Panc1 (cell line): ENCODE data around the gene THRB. TPM values are rescaled to one million over a fixed set of nuclear protein-coding genes. Genes with fewer than 3 reads are reported as not detected.

Experiments used
- ATAC-seq: fragments of 200-7000 bp; cut with Tn5 transposase; 2 replicates; pipeline ENCODE4 v1.9.1; 2020; ENCODE audit warnings: mild to moderate bottlenecking, moderate library complexity
- BruUV-seq: library from RNA; stranded (reverse); fragments of 400-500 nt; replicated peaks from 2 replicates; lab custom pipeline; 2021; lab: Mats Ljungman, UMichigan
- CTCF ChIA-PET: fragments of 300-600 bp; sonication (Branson Sonifier 250); formaldehyde crosslinking; loops from one replicate; lab custom pipeline; 2022; ENCODE audit warnings: antibody characterized with exemption; lab: Charles Lee
- POLR2A ChIA-PET: fragments of 300-600 bp; sonication (Branson Sonifier 250); formaldehyde crosslinking; loops from one replicate; lab custom pipeline; 2022; ENCODE audit warnings: antibody characterized with exemption; lab: Charles Lee
- DNase-seq: peaks from one replicate; pipeline ENCODE4 v3.0.0-alpha.2; 2010; ENCODE audit warnings: low read depth, low spot score
- H3K27ac ChIP-seq: 2 replicates; pipeline ENCODE4 v1.5.1; 2011; ENCODE audit warnings: mild to moderate bottlenecking, low read length, inconsistent platforms
- H3K27me3 ChIP-seq: fragments of 200-500 bp; sonication (Bioruptor generic); 2 replicates; pipeline ENCODE4 v1.6.0; 2014; ENCODE audit warnings: low read length, inconsistent platforms; ENCODE audit not compliant: control insufficient read depth, insufficient read depth
- H3K36me3 ChIP-seq: fragments of 200-500 bp; sonication (Bioruptor generic); 2 replicates; pipeline ENCODE4 v1.5.1; 2014; ENCODE audit warnings: inconsistent platforms, mild to moderate bottlenecking, low read length, moderate library complexity; ENCODE audit not compliant: control insufficient read depth, insufficient read depth
- H3K4me1 ChIP-seq: 2 replicates; pipeline ENCODE4 v1.5.1; 2011; ENCODE audit warnings: inconsistent platforms, mild to moderate bottlenecking, low read length, moderate library complexity; ENCODE audit not compliant: control insufficient read depth, insufficient read depth
- H3K4me3 ChIP-seq, 2 experiments: 2 replicates each; pipeline ENCODE4 v1.5.1; 2011 to 2012; ENCODE audit warnings: low read depth in 2 of 2, low read length in 2 of 2, mild to moderate bottlenecking in 2 of 2, inconsistent platforms in 1 of 2, moderate library complexity in 1 of 2
- H3K9me3 ChIP-seq: fragments of 200-500 bp; sonication (Bioruptor generic); 2 replicates; pipeline ENCODE4 v1.5.1; 2014; ENCODE audit warnings: low read depth, mild to moderate bottlenecking, inconsistent platforms, low read length, moderate library complexity; ENCODE audit not compliant: control insufficient read depth, insufficient read depth
- CTCF ChIP-seq: fragments of 450-650 bp; IDR thresholded peaks from 2 replicates; pipeline ENCODE4 v1.5.1; 2017; ENCODE audit warnings: mild to moderate bottlenecking
- POLR2AphosphoS5 ChIP-seq: IDR thresholded peaks from 2 replicates; pipeline ENCODE4 v1.6.1; 2012; ENCODE audit warnings: mild to moderate bottlenecking, low read depth, low read length, moderate library complexity
- SIN3A ChIP-seq: IDR thresholded peaks from 2 replicates; pipeline ENCODE4 v1.6.1; 2012; ENCODE audit warnings: low read depth, mild to moderate bottlenecking, low read length, moderate library complexity, borderline replicate concordance; ENCODE audit not compliant: insufficient read depth
- TCF7L2 ChIP-seq: IDR thresholded peaks from 2 replicates; pipeline ENCODE4 v1.6.1; 2011; ENCODE audit warnings: mild to moderate bottlenecking, low read depth, low read length, inconsistent platforms
- in situ Hi-C: cut with HindIII; loops from 2 replicates; pipeline ENCODE4 v1.10.0; 2016; ENCODE audit warnings: low sequenced_read_pairs, low pct_unique_long_range_greater_than_20kb
- intact Hi-C: fragments of 100-400 bp; cut with micrococcal nuclease; formaldehyde crosslinking; loops from one replicate; pipeline ENCODE4 v1.10.0; 2022; ENCODE audit not compliant: unreplicated experiment
- total RNA-seq: library from RNA; stranded (reverse); gene quantifications from one replicate; pipeline ENCODE4 v1.2.1, GENCODE V29; 2021; ENCODE audit not compliant: unreplicated experiment
- TF ChIP-seq, protein P1 (sequence below), 2 experiments: IDR thresholded peaks; 2 replicates each; pipeline ENCODE4 v1.6.1; 2011 to 2012; ENCODE audit warnings: low read depth in 2 of 2, control low read depth in 1 of 2, low read length in 1 of 2, mild to moderate bottlenecking in 1 of 2, moderate library complexity in 1 of 2; ENCODE audit not compliant: insufficient read depth in 1 of 2

THRB gene
- total RNA-seq, 1 experiment from 2014 or later, result 3.9 TPM

- BruUV-seq, result no TSS peak
Observed at GRCh38 chr3:24526640-24527212, 32.1 kb upstream of the THRB start.

GRCh38 chr3:24525557-24525956, 30.9 kb upstream of the THRB start:
- ChIA-PET CTCF (no interaction called here), POLR2A (no interaction called here)
- in situ Hi-C loops, result no loop called here
- intact Hi-C loops, result no loop called here
- BruUV-seq, result no TSS peak
- DNase-seq (no peak), ATAC-seq (no peak)
- no peak overlapping the region for H3K27ac ChIP-seq
- peaks cover 2% of the 10 kb centered on the region; the same call in 1 of the 2 replicates for H3K27me3 ChIP-seq
- H3K4me1 ChIP-seq, result no peaks in the 10 kb centered on the region
- H3K9me3 ChIP-seq, result no peaks in the 10 kb centered on the region
- TF ChIP-seq SIN3A (no peak), POLR2AphosphoS5 (no peak), CTCF (no peak), TCF7L2 (no peak)
- TF ChIP-seq, protein P1, sequence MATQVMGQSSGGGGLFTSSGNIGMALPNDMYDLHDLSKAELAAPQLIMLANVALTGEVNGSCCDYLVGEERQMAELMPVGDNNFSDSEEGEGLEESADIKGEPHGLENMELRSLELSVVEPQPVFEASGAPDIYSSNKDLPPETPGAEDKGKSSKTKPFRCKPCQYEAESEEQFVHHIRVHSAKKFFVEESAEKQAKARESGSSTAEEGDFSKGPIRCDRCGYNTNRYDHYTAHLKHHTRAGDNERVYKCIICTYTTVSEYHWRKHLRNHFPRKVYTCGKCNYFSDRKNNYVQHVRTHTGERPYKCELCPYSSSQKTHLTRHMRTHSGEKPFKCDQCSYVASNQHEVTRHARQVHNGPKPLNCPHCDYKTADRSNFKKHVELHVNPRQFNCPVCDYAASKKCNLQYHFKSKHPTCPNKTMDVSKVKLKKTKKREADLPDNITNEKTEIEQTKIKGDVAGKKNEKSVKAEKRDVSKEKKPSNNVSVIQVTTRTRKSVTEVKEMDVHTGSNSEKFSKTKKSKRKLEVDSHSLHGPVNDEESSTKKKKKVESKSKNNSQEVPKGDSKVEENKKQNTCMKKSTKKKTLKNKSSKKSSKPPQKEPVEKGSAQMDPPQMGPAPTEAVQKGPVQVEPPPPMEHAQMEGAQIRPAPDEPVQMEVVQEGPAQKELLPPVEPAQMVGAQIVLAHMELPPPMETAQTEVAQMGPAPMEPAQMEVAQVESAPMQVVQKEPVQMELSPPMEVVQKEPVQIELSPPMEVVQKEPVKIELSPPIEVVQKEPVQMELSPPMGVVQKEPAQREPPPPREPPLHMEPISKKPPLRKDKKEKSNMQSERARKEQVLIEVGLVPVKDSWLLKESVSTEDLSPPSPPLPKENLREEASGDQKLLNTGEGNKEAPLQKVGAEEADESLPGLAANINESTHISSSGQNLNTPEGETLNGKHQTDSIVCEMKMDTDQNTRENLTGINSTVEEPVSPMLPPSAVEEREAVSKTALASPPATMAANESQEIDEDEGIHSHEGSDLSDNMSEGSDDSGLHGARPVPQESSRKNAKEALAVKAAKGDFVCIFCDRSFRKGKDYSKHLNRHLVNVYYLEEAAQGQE (IDR thresholded peaks at IDR 0.05; ENCODE audit: insufficient read depth in 1 of 2, low read depth in 2 of 2, low read length in 1 of 2), result no peak
- no peaks in the 10 kb centered on the region for H3K36me3 ChIP-seq
- H3K4me3 ChIP-seq, result no peak overlapping the region

More at GRCh38 chr3:24526640-24527212, 32.1 kb upstream of the THRB start:
- H3K4me1 ChIP-seq, result no peaks in the 10 kb centered on the region
- no peak overlapping the region for H3K27ac ChIP-seq
- H3K4me3 ChIP-seq, result no peak overlapping the region
- H3K36me3 ChIP-seq, result no peaks in the 10 kb centered on the region
- POLR2A ChIA-PET, result no interaction called here
- CTCF ChIA-PET, result no interaction called here
- ATAC-seq, result no peak
- no peaks in the 10 kb centered on the region for H3K27me3 ChIP-seq
- intact Hi-C loops, result no loop called here
- no peak for DNase-seq
- in situ Hi-C loops, result no loop called here
- no peaks in the 10 kb centered on the region for H3K9me3 ChIP-seq
- no peak for TF ChIP-seq TCF7L2
- TF ChIP-seq SIN3A, result no peak
- TF ChIP-seq, protein P1 (IDR thresholded peaks at IDR 0.05; ENCODE audit: insufficient read depth in 1 of 2, low read depth in 2 of 2, low read length in 1 of 2), result no peak
- no peak for TF ChIP-seq POLR2AphosphoS5
- no peak for TF ChIP-seq CTCF
